Adrenal gland (tissue), 5 donors: ENCODE results near the gene KIF16B.

Source experiments
- POLR2A ChIP-seq, 2 donors: fragments of 450-650 bp; IDR thresholded peaks; one replicate each; pipeline ENCODE4 v1.6.1; 2017; ENCODE audit warnings: antibody characterized with exemption in 2 of 2, mild to moderate bottlenecking in 2 of 2, moderate library complexity in 1 of 2
- TF ChIP-seq, protein P1 (sequence below), 6 experiments: fragments of 450-650 bp in 4 of 6; fragments of 200-600 bp in 2 of 6; sonication (generic) in 1 of 6; IDR thresholded peaks; 1 replicate in 5 of 6; 2 replicates in 1 of 6; pipeline versions ENCODE4 v1.5.1 to v1.8.0; 2016 to 2021; ENCODE audit warnings: antibody characterized with exemption in 6 of 6, mild to moderate bottlenecking in 2 of 6, moderate library complexity in 1 of 6
- donor health status: DM: no; HTN: no; CAD: no.

GRCh38 chr20:16390991-16391390 is 182.3 kb downstream of the KIF16B start:
- TF ChIP-seq, protein P1, sequence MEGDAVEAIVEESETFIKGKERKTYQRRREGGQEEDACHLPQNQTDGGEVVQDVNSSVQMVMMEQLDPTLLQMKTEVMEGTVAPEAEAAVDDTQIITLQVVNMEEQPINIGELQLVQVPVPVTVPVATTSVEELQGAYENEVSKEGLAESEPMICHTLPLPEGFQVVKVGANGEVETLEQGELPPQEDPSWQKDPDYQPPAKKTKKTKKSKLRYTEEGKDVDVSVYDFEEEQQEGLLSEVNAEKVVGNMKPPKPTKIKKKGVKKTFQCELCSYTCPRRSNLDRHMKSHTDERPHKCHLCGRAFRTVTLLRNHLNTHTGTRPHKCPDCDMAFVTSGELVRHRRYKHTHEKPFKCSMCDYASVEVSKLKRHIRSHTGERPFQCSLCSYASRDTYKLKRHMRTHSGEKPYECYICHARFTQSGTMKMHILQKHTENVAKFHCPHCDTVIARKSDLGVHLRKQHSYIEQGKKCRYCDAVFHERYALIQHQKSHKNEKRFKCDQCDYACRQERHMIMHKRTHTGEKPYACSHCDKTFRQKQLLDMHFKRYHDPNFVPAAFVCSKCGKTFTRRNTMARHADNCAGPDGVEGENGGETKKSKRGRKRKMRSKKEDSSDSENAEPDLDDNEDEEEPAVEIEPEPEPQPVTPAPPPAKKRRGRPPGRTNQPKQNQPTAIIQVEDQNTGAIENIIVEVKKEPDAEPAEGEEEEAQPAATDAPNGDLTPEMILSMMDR (IDR thresholded peaks at IDR 0.05), result no peak
- no peak for TF ChIP-seq POLR2A (IDR thresholded peaks at IDR 0.05)
